ENCODE results near the gene AIPL1.

The AIPL1 gene

GRCh38 chr17:6465206-6466003, 30.5 kb upstream of the AIPL1 start:
- DNase-seq, result no peak

DNA sequence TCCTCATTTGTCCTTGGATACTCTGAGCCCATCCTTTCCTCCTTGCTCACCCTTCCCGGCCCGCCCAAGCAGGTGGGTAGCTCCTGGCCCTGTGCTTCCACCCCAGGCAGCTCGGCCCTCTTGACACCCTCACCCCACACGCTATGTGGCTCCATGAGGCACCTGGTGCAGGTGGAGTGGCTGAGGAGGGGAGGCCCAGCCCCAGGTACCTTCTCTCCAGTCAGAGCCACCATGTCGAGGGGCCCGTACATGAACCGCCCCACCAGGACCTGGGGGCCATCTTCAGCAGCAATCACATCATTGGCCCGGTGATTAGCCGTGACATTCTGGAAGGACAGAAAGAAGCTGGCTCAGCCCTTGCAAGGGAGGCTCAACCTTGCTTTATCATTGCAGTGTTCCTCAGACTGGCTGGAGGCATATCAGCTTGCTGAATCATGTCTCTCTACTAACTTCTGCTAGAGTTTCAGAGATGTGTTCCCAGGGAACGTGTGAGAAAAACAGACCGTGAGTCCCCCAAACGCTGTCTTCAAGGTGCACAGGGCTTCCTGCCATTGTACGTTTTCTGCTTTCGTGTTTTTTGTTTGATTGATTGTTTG, 29.6 kb upstream of the AIPL1 start:
- no peak for DNase-seq

GRCh38 chr17:6463616-6464445, 28.9 kb upstream of the AIPL1 start:
- DNase-seq, result no peak

DNA sequence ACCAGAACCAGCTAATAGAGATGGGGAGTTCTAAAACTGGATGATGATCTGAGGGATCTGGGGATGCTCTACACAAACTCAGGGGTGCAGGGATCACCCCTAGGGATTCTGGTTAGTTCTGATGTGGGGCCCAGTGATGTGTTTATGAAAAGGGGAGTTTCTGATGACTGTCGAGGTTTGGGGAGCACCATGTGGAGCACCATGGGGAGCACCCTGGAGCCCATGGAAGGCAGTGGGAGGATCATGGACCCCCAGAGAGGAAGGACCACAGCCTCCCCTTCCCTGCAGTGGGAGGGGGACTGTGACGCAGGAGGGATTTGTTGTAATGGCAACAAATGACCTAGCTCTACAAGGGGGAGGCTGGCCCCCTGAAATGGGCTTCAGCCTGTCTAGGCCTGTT, 27.8 kb upstream of the AIPL1 start:
- no peak for DNase-seq

DNA sequence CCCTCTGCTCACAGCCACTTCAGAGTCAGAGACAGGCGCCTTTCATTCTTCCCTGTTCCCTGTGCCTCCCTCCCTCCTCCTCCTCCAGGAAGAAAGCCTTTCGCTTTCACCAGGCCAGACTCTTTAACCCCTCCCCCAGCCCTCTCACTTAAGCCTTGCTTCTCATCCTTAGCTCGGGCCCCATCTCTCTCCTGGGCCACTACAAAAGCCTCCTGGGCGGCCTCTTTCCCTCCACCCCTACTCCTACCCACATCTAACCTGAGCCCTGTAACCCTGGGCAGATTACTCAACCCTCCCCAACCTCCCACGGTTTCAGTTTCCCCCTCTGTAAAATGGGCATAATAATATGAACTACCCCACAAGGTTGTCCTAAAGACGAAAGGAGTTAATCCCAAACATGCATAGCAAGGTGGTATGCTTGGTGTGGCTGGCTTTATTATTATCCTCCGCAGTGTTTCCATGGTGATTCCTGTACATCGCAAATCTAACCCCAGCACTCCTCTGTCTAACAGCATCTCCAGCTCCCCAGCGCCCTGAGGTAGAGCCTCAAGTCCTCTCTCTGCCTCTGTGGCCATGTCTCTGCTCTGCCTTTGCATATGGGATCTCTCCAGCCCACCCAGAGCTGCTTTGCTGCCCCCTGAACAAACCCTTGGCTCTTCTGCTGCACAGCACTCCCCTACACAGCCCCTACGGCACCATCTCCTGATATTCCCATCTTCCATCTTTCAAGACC, 27.0 kb upstream of the AIPL1 start:
- no peak for DNase-seq

DNA sequence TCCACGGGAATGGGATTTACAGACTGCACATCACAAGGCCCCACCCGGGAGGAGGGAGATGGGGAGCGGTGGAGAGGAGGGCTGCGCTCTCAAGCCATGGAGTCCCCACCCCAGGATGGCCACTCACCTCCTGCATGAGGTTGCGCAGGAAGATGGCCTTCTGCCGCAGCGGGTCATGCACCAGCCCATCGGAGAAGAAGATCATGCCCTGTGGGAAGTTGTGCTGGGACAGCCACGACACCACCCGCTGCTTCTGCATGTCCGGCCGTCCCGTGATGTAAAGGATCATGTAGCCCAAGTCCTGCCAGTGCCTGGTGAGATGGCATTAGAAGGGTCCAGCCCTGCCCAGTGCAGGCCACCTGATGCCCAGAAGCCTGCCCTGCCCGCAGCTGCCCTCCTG, 26.3 kb upstream of the AIPL1 start:
- no peak for DNase-seq

DNA sequence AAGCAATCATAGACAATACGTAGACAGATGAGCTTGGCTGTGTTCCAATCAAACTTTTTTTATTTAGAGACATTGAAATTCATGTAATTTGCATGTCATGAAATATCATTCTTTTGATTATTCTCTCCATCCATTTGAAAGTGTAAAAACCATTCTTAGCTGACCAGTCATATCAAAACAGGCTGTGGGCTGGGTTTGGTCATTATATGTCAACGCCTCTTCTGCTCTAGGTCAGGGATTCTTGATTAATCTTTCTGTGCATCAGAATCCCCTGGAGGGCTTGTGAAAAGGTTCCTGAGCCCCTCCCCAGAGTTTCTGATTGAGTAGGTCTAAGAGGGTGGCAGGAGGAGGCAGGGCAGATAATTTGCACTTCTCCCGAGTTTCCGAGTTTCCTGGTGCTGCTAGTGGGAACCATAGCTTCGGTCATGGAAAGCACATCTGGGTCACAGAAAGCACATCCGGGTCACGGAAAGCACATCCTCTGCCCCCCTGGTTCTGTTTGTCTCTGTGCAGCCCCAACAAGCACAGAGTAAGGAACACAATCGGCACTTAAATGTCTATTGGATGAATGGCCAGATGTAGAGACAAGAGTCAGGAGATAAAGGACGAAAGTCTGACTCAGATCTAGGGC, 25.7 kb upstream of the AIPL1 start:
- DNase-seq, result no peak

DNA sequence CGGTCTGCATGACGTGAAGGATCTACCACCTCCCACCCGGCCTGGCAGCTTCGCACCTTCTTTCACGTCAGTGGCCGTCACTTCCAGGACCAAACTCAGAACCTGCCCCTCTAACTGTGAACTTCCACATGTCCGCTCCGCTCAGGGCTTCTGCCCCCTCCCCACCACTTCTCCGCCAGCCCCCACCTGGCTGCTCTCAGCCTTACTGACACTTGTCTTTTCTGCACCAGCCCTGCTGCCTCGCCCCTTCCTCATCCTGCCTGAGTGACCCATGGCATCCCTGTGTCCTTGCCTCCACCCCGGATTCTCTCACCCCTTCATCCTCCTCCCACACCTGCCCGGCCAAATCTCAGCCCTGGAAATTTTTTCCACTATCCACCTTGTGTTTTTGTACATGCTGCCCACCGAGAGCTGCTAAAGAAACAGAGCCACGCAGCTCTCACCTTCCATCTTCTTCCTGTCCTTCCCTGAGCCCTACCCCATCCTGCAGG, 23.6 kb upstream of the AIPL1 start:
- no peak for DNase-seq

- DNase-seq, result no peak
Observed at GRCh38 chr17:6457688-6458459, 23.0 kb upstream of the AIPL1 start.

- no peak for DNase-seq
Observed at GRCh38 chr17:6456914-6457687, 22.2 kb upstream of the AIPL1 start.

GRCh38 chr17:6456321-6456720, 21.4 kb upstream of the AIPL1 start:
- DNase-seq, result no peak

DNA sequence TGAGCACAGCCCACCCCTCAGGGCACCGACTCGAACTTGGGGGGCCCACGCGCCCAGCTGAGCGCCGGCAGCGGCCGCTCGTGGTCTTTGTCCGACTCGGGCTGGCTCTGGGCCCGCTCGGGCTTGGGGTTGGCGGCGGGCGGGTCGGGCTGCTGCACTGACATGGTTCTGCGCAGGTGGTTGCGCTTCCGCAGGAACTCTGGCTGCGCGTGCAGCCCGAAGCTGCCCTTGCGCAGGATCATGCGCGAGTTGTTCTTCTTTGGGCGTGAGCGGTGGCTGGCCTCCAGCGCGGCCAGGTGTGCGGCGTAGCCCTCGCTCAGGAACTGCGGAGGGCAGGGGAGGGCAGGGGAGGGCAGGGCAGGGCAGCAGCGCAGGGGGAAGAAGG, 20.4 kb upstream of the AIPL1 start:
- peak; percentile 51 for DNase-seq

- DNase-seq, result no peak
Observed at GRCh38 chr17:6454495-6455320, 19.8 kb upstream of the AIPL1 start.

- DNase-seq, result no peak
Observed at GRCh38 chr17:6453279-6454024, 18.5 kb upstream of the AIPL1 start.

- DNase-seq, result no peak
Observed at GRCh38 chr17:6452471-6453266, 17.7 kb upstream of the AIPL1 start.

DNA sequence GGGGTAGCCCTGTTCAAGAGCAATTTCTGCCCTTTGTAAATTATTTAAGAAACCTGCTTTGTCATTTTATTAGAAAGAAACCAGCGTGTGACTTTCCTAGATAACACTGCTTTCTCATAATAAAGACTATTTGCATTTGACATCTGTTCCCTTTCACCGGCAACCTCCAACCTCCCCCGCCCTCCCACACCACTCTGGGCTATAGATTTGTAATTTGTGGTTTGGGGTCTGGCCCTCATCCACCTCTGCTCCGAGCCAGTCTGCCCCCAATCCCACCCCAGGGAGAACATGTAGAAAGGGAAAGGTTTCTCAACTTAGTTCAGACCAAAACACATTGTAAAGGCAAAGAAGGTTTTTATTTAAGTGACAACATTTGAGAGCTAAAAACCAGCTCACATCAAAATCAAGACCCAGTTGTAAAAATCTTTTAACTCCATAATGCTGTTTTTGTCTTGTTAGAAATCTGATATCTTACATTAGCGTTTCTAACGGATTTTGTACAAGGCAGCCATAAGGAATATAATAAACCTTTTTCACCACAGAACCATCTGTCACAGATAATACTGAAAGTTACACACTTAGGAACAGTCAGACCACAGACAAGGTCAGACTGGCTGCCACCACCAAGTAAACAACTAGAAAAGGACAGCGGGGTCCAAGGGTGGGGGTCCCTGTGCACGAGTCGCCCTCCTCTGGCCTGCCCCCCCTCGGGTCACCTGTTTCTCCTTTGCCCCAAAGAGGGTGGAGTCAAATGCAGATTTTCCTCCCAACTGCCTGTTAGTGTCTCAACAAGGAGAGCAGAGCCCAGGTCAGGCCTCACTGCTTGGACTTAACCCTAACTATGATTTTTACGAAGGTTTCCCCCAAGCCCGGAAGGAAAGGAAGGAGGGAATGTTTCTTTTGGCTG, 16.3 kb upstream of the AIPL1 start:
- DNase-seq, result no peak

DNA sequence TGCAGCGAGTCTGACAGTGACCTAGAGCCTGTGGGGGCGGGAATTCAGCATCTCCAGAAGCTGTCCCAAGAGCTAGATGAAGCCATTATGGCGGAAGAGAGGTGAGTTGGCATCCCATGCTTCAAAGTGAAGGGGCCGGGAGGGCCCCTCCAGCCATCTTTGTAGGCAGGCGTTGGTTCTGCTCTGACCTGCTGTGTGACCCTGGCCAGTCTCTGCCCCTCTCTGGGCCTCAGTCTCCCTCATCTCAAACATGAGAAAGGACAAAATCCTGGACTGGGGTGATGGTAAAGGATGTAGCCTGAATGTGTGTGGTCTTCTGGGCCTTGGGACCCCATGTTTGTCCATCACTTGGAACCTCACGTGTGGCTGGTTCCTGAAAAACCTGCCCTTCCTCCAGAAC, 14.4 kb upstream of the AIPL1 start:
- no peak for DNase-seq
